HepG2 (cell line): Measurements from ENCODE around the gene TFPI. TPM values are rescaled to one million over a fixed set of nuclear protein-coding genes. Genes with fewer than 3 reads are reported as not detected.
A peak's percentile ranks its signal among the peaks of the same experiment; 100 is the strongest.

Source experiments
- GABPB1 ChIP-seq: IDR thresholded peaks from 2 replicates; pipeline ENCODE4 v1.6.1; 2016; ENCODE audit warnings: mild to moderate bottlenecking, missing genetic modification reagents, moderate library complexity, missing compliant biosample characterization
- HMGXB4 ChIP-seq, 2 experiments: sonication (generic) in 1 of 2; formaldehyde crosslinking in 1 of 2; IDR thresholded peaks; 2 replicates each; pipeline versions ENCODE4 v1.4.0 to v1.6.1; 2018 to 2020; ENCODE audit warnings: missing genetic modification reagents in 2 of 2, borderline replicate concordance in 1 of 2, low read depth in 1 of 2, mild to moderate bottlenecking in 1 of 2, missing biosample characterization in 1 of 2
- KDM2A ChIP-seq: sonication (generic); formaldehyde crosslinking; IDR thresholded peaks from 2 replicates; pipeline ENCODE4 v1.4.0; 2020; ENCODE audit warnings: low read depth, missing genetic modification reagents, borderline replicate concordance
- MBD4 ChIP-seq: IDR thresholded peaks from 2 replicates; pipeline ENCODE4 v1.6.1; 2012; ENCODE audit warnings: low read length, inconsistent platforms, borderline replicate concordance
- ONECUT2 ChIP-seq: sonication (generic); formaldehyde crosslinking; IDR thresholded peaks from 2 replicates; pipeline ENCODE4 v1.4.0; 2020; ENCODE audit warnings: missing genetic modification reagents
- POLR2A ChIP-seq, 2 experiments: IDR thresholded peaks; 2 replicates each; pipeline ENCODE4 v1.6.1; 2011; ENCODE audit warnings: low read depth in 2 of 2, low read length in 2 of 2, mild to moderate bottlenecking in 1 of 2, moderate library complexity in 1 of 2; ENCODE audit not compliant: insufficient read depth in 1 of 2
- POLR2AphosphoS5 ChIP-seq: IDR thresholded peaks from 2 replicates; pipeline ENCODE4 v1.6.1; 2012; ENCODE audit warnings: low read depth, low read length
- SETDB1 ChIP-seq: sonication (generic); formaldehyde crosslinking; IDR thresholded peaks from 2 replicates; pipeline ENCODE4 v1.5.1; 2020; ENCODE audit warnings: missing genetic modification reagents, mild to moderate bottlenecking, borderline replicate concordance
- SMAD9 ChIP-seq: sonication (generic); formaldehyde crosslinking; IDR thresholded peaks from 2 replicates; pipeline ENCODE4 v1.5.1; 2020; ENCODE audit warnings: mild to moderate bottlenecking, missing genetic modification reagents
- YEATS4 ChIP-seq: sonication (generic); formaldehyde crosslinking; IDR thresholded peaks from 2 replicates; pipeline ENCODE4 v1.4.0; 2020; ENCODE audit warnings: missing genetic modification reagents, borderline replicate concordance
- ZBTB44 ChIP-seq: sonication (generic); formaldehyde crosslinking; IDR thresholded peaks from 2 replicates; pipeline ENCODE4 v1.4.0; 2020; ENCODE audit warnings: missing genetic modification reagents
- ZGPAT ChIP-seq: IDR thresholded peaks from 2 replicates; pipeline ENCODE4 v1.6.1; 2016; ENCODE audit warnings: mild to moderate bottlenecking
- ZNF225 ChIP-seq: sonication (generic); formaldehyde crosslinking; IDR thresholded peaks from 2 replicates; pipeline ENCODE4 v1.4.0; 2020; ENCODE audit warnings: mild to moderate bottlenecking, missing genetic modification reagents
- ZNF292 ChIP-seq: sonication (generic); formaldehyde crosslinking; IDR thresholded peaks from 2 replicates; pipeline ENCODE4 v1.8.1; 2022; ENCODE audit warnings: mild to moderate bottlenecking, low read depth, missing genetic modification reagents, borderline replicate concordance
- ZNF326 ChIP-seq: sonication (generic); formaldehyde crosslinking; IDR thresholded peaks from 2 replicates; pipeline ENCODE4 v1.4.0; 2020; ENCODE audit warnings: missing genetic modification reagents, borderline replicate concordance
- ZNF383 ChIP-seq: sonication (generic); formaldehyde crosslinking; IDR thresholded peaks from 2 replicates; pipeline ENCODE4 v1.4.0; 2020; ENCODE audit warnings: missing genetic modification reagents, mild to moderate bottlenecking, borderline replicate concordance
- ZNF503 ChIP-seq: sonication (generic); formaldehyde crosslinking; IDR thresholded peaks from 2 replicates; pipeline ENCODE4 v1.4.0; 2020; ENCODE audit warnings: missing genetic modification reagents
- ZNF558 ChIP-seq: sonication (generic); formaldehyde crosslinking; IDR thresholded peaks from 2 replicates; pipeline ENCODE4 v1.9.0; 2022; ENCODE audit warnings: mild to moderate bottlenecking, missing genetic modification reagents, borderline replicate concordance
- ZNF574 ChIP-seq: sonication (generic); formaldehyde crosslinking; IDR thresholded peaks from 2 replicates; pipeline ENCODE4 v1.4.0; 2020; ENCODE audit warnings: missing genetic modification reagents
- ZNF737 ChIP-seq: sonication (generic); formaldehyde crosslinking; IDR thresholded peaks from 2 replicates; pipeline ENCODE4 v1.5.0; 2020; ENCODE audit warnings: missing genetic modification reagents, mild to moderate bottlenecking, borderline replicate concordance
- ZSCAN20 ChIP-seq: sonication (generic); formaldehyde crosslinking; IDR thresholded peaks from 2 replicates; pipeline ENCODE4 v1.4.0; 2020; ENCODE audit warnings: missing genetic modification reagents, mild to moderate bottlenecking, borderline replicate concordance
- polyA plus RNA-seq, 8 experiments: library from polyadenylated mRNA; depleted of rRNA in 3 of 8; stranded (reverse) in 7 of 8; unstranded in 1 of 8; fragments of >200 nt; fragmentation: Illumina TruSeq in 4 of 8; extraction: Trizol in 4 of 8; gene quantifications; 2 replicates each; pipeline versions ENCODE4 v1.2.1 to v1.2.3, GENCODE V29; 2011 to 2016; ENCODE audit warnings: low read depth in 4 of 8, missing spikeins in 1 of 8, mixed read lengths in 1 of 8; ENCODE audit not compliant: insufficient read depth in 1 of 8
- total RNA-seq, 5 experiments: library from RNA; depleted of rRNA; stranded (reverse); fragments of >200 nt; fragmentation: Illumina TruSeq; extraction: Trizol; gene quantifications; 2 replicates each; pipeline ENCODE4 v1.2.3, GENCODE V29; 2016; ENCODE audit warnings: low read depth in 1 of 5

The TFPI gene
- total and polyA plus RNA-seq, 2 of the 13 experiments (the other 11 are each of a cell fraction or from before 2014, with no cell fraction given) = 301 to 436 TPM

- TF ChIP-seq ZNF383 (CRISPR knock-in tag) (no peak), POLR2AphosphoS5 (0 out of 2 replicates have a peak, but pooled peaks have one; percentile 15), ZNF326 (no peak), ZBTB44 (CRISPR knock-in tag) (no peak), ZSCAN20 (CRISPR knock-in tag) (no peak), MBD4 (no peak), ZNF558 (CRISPR knock-in tag) (no peak), KDM2A (CRISPR knock-in tag) (no peak), SETDB1 (CRISPR knock-in tag) (0 out of 2 replicates have a peak, but pooled peaks have one; percentile 2), ZNF737 (CRISPR knock-in tag) (no peak), ZNF225 (no peak), SMAD9 (CRISPR knock-in tag) (no peak), ZNF292 (CRISPR knock-in tag) (no peak), POLR2A (IDR thresholded peaks at IDR 0.05; ENCODE audit: insufficient read depth in 1 of 2, low read depth in 2 of 2, low read length in 2 of 2) (peak in 1 of 2 experiments; percentile 44; a peak in 1 of 4 replicates), ONECUT2 (CRISPR knock-in tag) (no peak), YEATS4 (CRISPR knock-in tag) (no peak), ZNF574 (CRISPR knock-in tag) (no peak), HMGXB4 (CRISPR knock-in tag; IDR thresholded peaks at IDR 0.05; ENCODE audit: borderline replicate concordance in 1 of 2, low read depth in 1 of 2) (no peak), GABPB1 (CRISPR knock-in tag) (no peak), ZGPAT (CRISPR knock-in tag) (0 out of 2 replicates have a peak, but pooled peaks have one; percentile 0), ZNF503 (CRISPR knock-in tag) (no peak)
These were observed 34.1 kb downstream of the TFPI start (continued) for GRCh38 chr2:187520121-187520624.
